Breast epithelium (tissue), 3 donors: ENCODE data around the gene SEZ6L.

Experiments
- POLR2A ChIP-seq: fragments of 450-650 bp; IDR thresholded peaks from one replicate; pipeline ENCODE4 v1.6.1; 2016; ENCODE audit warnings: antibody characterized with exemption, mild to moderate bottlenecking, moderate library complexity
- POLR2AphosphoS5 ChIP-seq, 3 donors: sonication (generic); formaldehyde crosslinking; IDR thresholded peaks; one replicate each; pipeline ENCODE4 v1.6.1; 2017; ENCODE audit warnings: antibody characterized with exemption in 3 of 3
- TF ChIP-seq, protein P1 (sequence below), 3 donors: fragments of 450-650 bp; IDR thresholded peaks; one replicate each; pipeline ENCODE4 v1.5.1; 2016 to 2017; ENCODE audit warnings: antibody characterized with exemption in 3 of 3, mild to moderate bottlenecking in 3 of 3, moderate library complexity in 3 of 3

- TF ChIP-seq, protein P1, sequence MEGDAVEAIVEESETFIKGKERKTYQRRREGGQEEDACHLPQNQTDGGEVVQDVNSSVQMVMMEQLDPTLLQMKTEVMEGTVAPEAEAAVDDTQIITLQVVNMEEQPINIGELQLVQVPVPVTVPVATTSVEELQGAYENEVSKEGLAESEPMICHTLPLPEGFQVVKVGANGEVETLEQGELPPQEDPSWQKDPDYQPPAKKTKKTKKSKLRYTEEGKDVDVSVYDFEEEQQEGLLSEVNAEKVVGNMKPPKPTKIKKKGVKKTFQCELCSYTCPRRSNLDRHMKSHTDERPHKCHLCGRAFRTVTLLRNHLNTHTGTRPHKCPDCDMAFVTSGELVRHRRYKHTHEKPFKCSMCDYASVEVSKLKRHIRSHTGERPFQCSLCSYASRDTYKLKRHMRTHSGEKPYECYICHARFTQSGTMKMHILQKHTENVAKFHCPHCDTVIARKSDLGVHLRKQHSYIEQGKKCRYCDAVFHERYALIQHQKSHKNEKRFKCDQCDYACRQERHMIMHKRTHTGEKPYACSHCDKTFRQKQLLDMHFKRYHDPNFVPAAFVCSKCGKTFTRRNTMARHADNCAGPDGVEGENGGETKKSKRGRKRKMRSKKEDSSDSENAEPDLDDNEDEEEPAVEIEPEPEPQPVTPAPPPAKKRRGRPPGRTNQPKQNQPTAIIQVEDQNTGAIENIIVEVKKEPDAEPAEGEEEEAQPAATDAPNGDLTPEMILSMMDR (IDR thresholded peaks at IDR 0.05) = no peak
- TF ChIP-seq POLR2AphosphoS5 (IDR thresholded peaks at IDR 0.05) = no peak
- no peak for TF ChIP-seq POLR2A
Observed at GRCh38 chr22:26241361-26241760, 72.1 kb downstream of the SEZ6L start.
